Astrocyte (in vitro differentiated cells and primary cell): ENCODE measurements around the gene ERMARD.

Experiments
- EZH2 ChIP-seq: IDR thresholded peaks from 2 replicates; pipeline ENCODE4 v1.6.1; 2012; ENCODE audit warnings: mild to moderate bottlenecking, low read length, inconsistent platforms; ENCODE audit not compliant: insufficient read depth
- TF ChIP-seq, protein P1 (sequence below): IDR thresholded peaks from 2 replicates; pipeline ENCODE4 v1.5.1; 2011; ENCODE audit warnings: low read depth, mild to moderate bottlenecking, inconsistent platforms, low read length, moderate library complexity; ENCODE audit not compliant: insufficient read depth

GRCh38 chr6:169813969-169814368 lies 62.5 kb downstream of the ERMARD start:
- TF ChIP-seq EZH2, result no peak
- TF ChIP-seq, protein P1, sequence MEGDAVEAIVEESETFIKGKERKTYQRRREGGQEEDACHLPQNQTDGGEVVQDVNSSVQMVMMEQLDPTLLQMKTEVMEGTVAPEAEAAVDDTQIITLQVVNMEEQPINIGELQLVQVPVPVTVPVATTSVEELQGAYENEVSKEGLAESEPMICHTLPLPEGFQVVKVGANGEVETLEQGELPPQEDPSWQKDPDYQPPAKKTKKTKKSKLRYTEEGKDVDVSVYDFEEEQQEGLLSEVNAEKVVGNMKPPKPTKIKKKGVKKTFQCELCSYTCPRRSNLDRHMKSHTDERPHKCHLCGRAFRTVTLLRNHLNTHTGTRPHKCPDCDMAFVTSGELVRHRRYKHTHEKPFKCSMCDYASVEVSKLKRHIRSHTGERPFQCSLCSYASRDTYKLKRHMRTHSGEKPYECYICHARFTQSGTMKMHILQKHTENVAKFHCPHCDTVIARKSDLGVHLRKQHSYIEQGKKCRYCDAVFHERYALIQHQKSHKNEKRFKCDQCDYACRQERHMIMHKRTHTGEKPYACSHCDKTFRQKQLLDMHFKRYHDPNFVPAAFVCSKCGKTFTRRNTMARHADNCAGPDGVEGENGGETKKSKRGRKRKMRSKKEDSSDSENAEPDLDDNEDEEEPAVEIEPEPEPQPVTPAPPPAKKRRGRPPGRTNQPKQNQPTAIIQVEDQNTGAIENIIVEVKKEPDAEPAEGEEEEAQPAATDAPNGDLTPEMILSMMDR, result no peak
